DND-41 (cell line): ENCODE results near the gene ESRP2.

Experiments
- ATAC-seq: fragments of 200-7000 bp; cut with Tn5 transposase; 3 replicates; pipeline ENCODE4 v1.9.1; 2021; ENCODE audit warnings: low read depth; ENCODE audit not compliant: insufficient read depth
- DNase-seq: peaks from one replicate; pipeline ENCODE4 v3.0.0-alpha.2; 2020
- H2AFZ ChIP-seq: 2 replicates; pipeline ENCODE4 v1.6.0; 2012; ENCODE audit warnings: low read depth, low read length
- H3K27ac ChIP-seq: 2 replicates; pipeline ENCODE4 v1.5.1; 2012; ENCODE audit warnings: low read length, inconsistent platforms
- H3K27me3 ChIP-seq: fragments of 200-600 bp; sonication (generic); 2 replicates; pipeline ENCODE4 v1.6.0; 2012; ENCODE audit warnings: low read length, mild to moderate bottlenecking, inconsistent platforms; ENCODE audit not compliant: insufficient read depth, poor library complexity
- H3K36me3 ChIP-seq: 2 replicates; pipeline ENCODE4 v1.5.1; 2012; ENCODE audit warnings: low read length, inconsistent platforms; ENCODE audit not compliant: insufficient read depth
- H3K4me1 ChIP-seq: 2 replicates; pipeline ENCODE4 v1.5.1; 2012; ENCODE audit warnings: mild to moderate bottlenecking, low read length; ENCODE audit not compliant: insufficient read depth
- H3K4me2 ChIP-seq: 2 replicates; pipeline ENCODE4 v1.6.0; 2012; ENCODE audit warnings: mild to moderate bottlenecking, moderate library complexity, low read length, inconsistent platforms; ENCODE audit not compliant: insufficient read depth
- H3K4me3 ChIP-seq, 2 experiments: fragments of 200-600 bp in 1 of 2; shearing (Covaris generic) in 1 of 2; 2 replicates each; pipeline ENCODE4 v1.5.1; 2012 to 2016; ENCODE audit warnings: inconsistent platforms in 2 of 2, low read length in 2 of 2, mild to moderate bottlenecking in 2 of 2, low read depth in 1 of 2, moderate library complexity in 1 of 2
- H3K79me2 ChIP-seq: 2 replicates; pipeline ENCODE4 v1.6.0; 2012; ENCODE audit warnings: low read length, inconsistent platforms; ENCODE audit not compliant: insufficient read depth
- H3K9ac ChIP-seq: 2 replicates; pipeline ENCODE4 v1.6.0; 2012; ENCODE audit warnings: low read depth, mild to moderate bottlenecking, inconsistent platforms, low read length, moderate library complexity
- H3K9me3 ChIP-seq: 2 replicates; pipeline ENCODE4 v1.5.1; 2012; ENCODE audit warnings: low read length, moderate library complexity, mild to moderate bottlenecking, inconsistent platforms; ENCODE audit not compliant: insufficient read depth, severe bottlenecking
- H4K20me1 ChIP-seq: 2 replicates; pipeline ENCODE4 v1.6.0; 2012; ENCODE audit warnings: low read length; ENCODE audit not compliant: insufficient read depth
- CTCF ChIP-seq: IDR thresholded peaks from 2 replicates; pipeline ENCODE4 v1.5.1; 2012; ENCODE audit warnings: borderline replicate concordance, low read length, moderate library complexity, mild to moderate bottlenecking; ENCODE audit not compliant: poor library complexity, severe bottlenecking; ENCODE audit errors: extremely low read depth
- EZH2 ChIP-seq: IDR thresholded peaks from 3 replicates; pipeline ENCODE4 v1.6.1; 2012; ENCODE audit warnings: borderline replicate concordance, low read depth, mild to moderate bottlenecking, moderate library complexity, low read length, inconsistent platforms; ENCODE audit not compliant: severe bottlenecking

The ESRP2 gene

GRCh38 chr16:68230176-68230571 is 5.8 kb downstream of the ESRP2 start:
- TF ChIP-seq EZH2 (no peak), CTCF (no peak)
- Histone ChIP-seq H3K4me1 (no peaks in the 10 kb centered on the region), H3K36me3 (peaks cover 57% of the 10 kb centered on the region)

GRCh38 chr16:68229431-68230175 is 6.3 kb downstream of the ESRP2 start:
- peak; percentile 63 for DNase-seq
- no peak overlapping the region for H3K4me3 ChIP-seq
- peak; percentile 56 for ATAC-seq
- peaks cover 57% of the 10 kb centered on the region for H3K36me3 ChIP-seq
- no peaks in the 10 kb centered on the region for H3K27me3 ChIP-seq
- H3K9ac ChIP-seq = no peak overlapping the region
- H3K9me3 ChIP-seq = no peaks in the 10 kb centered on the region
- H3K79me2 ChIP-seq = no peaks in the 10 kb centered on the region
- H4K20me1 ChIP-seq = peaks cover 12% of the 10 kb centered on the region
- no peak overlapping the region for H3K4me2 ChIP-seq
- H3K27ac ChIP-seq = no peak overlapping the region
- TF ChIP-seq EZH2 (no peak), CTCF (peak; percentile 92)
- no peaks in the 10 kb centered on the region for H3K4me1 ChIP-seq
- no peak overlapping the region for H2AFZ ChIP-seq

More at GRCh38 chr16:68230176-68230571, 5.8 kb downstream of the ESRP2 start:
- H3K27ac ChIP-seq = no peak overlapping the region
- no peak overlapping the region for H3K4me3 ChIP-seq
- no peak overlapping the region for H3K4me2 ChIP-seq
- H3K27me3 ChIP-seq = no peaks in the 10 kb centered on the region
- DNase-seq (no peak), ATAC-seq (no peak)
- H3K79me2 ChIP-seq = no peaks in the 10 kb centered on the region
- no peaks in the 10 kb centered on the region for H3K9me3 ChIP-seq
- H4K20me1 ChIP-seq = peaks cover 12% of the 10 kb centered on the region
- no peak overlapping the region for H3K9ac ChIP-seq
- no peak overlapping the region for H2AFZ ChIP-seq

GRCh38 chr16:68228652-68229051 is 7.3 kb downstream of the ESRP2 start:
- Histone ChIP-seq H3K4me3 (no peak overlapping the region), H4K20me1 (peaks cover 12% of the 10 kb centered on the region), H3K36me3 (peaks cover 57% of the 10 kb centered on the region), H3K27ac (no peak overlapping the region), H3K9ac (no peak overlapping the region), H3K9me3 (no peaks in the 10 kb centered on the region), H3K27me3 (no peaks in the 10 kb centered on the region), H3K79me2 (no peaks in the 10 kb centered on the region), H3K4me1 (no peaks in the 10 kb centered on the region), H2AFZ (no peak overlapping the region), H3K4me2 (no peak overlapping the region)
- no peak for ATAC-seq
- no peak for DNase-seq
- TF ChIP-seq CTCF (no peak), EZH2 (no peak)
